Lower lobe of right lung (tissue), 2 donors: ENCODE data around the gene BEND5. TPM values are rescaled to one million over a fixed set of nuclear protein-coding genes. Genes with fewer than 3 reads are reported as not detected.

Experiments
- ATAC-seq, 2 donors: fragments of 200-7000 bp; cut with Tn5 transposase; one replicate each; pipeline ENCODE4 v1.9.1; 2020 to 2022; ENCODE audit warnings: mild to moderate bottlenecking in 2 of 2, moderate library complexity in 2 of 2
- DNase-seq: peaks from one replicate; pipeline ENCODE4 v3.0.0-alpha.2; 2020
- H3K27ac ChIP-seq: fragments of 200-600 bp; one replicate; pipeline ENCODE4 v1.8.0; 2022
- H3K27me3 ChIP-seq: fragments of 200-600 bp; one replicate; pipeline ENCODE4 v1.8.0; 2022; ENCODE audit warnings: low read depth
- H3K36me3 ChIP-seq: fragments of 200-600 bp; one replicate; pipeline ENCODE4 v1.8.0; 2022; ENCODE audit warnings: mild to moderate bottlenecking
- H3K4me1 ChIP-seq: fragments of 200-600 bp; one replicate; pipeline ENCODE4 v1.8.0; 2022
- H3K4me3 ChIP-seq: fragments of 200-600 bp; one replicate; pipeline ENCODE4 v1.8.0; 2022; ENCODE audit warnings: mild to moderate bottlenecking
- H3K9me3 ChIP-seq: fragments of 200-600 bp; one replicate; pipeline ENCODE4 v1.8.0; 2022
- intact Hi-C: fragments of 100-400 bp; cut with DNase I; formaldehyde crosslinking; loops from one replicate; pipeline ENCODE4 v1.11.0; 2022
- long read RNA-seq: library from polyadenylated mRNA; unstranded; transcript quantifications from one replicate; pipeline ENCODE4 v2.0.0, GENCODE V29; 2021
- total RNA-seq: library from RNA; stranded (reverse); fragmentation: NEBNext Ultra II Directional; extraction: Animal tissue kit (Norgen Biotek cat#: 25700); gene quantifications from one replicate; pipeline ENCODE4 v1.2.1, GENCODE V29; 2021
- TF ChIP-seq, protein P1 (sequence below): fragments of 200-600 bp; IDR thresholded peaks from one replicate; pipeline ENCODE4 v1.8.0; 2022; ENCODE audit warnings: antibody characterized with exemption, mild to moderate bottlenecking
- donor health status: DM: no; HTN: yes; CAD: no; lungs with severe emphysema.

The BEND5 gene, protein sequence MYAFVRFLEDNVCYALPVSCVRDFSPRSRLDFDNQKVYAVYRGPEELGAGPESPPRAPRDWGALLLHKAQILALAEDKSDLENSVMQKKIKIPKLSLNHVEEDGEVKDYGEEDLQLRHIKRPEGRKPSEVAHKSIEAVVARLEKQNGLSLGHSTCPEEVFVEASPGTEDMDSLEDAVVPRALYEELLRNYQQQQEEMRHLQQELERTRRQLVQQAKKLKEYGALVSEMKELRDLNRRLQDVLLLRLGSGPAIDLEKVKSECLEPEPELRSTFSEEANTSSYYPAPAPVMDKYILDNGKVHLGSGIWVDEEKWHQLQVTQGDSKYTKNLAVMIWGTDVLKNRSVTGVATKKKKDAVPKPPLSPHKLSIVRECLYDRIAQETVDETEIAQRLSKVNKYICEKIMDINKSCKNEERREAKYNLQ
- 4.3 TPM for total RNA-seq
- long read RNA-seq, partial matches to known transcripts: 4 of 6 reads
- long read RNA-seq, other reads (novel, unspliced or antisense): 1 of 6 reads

DNA sequence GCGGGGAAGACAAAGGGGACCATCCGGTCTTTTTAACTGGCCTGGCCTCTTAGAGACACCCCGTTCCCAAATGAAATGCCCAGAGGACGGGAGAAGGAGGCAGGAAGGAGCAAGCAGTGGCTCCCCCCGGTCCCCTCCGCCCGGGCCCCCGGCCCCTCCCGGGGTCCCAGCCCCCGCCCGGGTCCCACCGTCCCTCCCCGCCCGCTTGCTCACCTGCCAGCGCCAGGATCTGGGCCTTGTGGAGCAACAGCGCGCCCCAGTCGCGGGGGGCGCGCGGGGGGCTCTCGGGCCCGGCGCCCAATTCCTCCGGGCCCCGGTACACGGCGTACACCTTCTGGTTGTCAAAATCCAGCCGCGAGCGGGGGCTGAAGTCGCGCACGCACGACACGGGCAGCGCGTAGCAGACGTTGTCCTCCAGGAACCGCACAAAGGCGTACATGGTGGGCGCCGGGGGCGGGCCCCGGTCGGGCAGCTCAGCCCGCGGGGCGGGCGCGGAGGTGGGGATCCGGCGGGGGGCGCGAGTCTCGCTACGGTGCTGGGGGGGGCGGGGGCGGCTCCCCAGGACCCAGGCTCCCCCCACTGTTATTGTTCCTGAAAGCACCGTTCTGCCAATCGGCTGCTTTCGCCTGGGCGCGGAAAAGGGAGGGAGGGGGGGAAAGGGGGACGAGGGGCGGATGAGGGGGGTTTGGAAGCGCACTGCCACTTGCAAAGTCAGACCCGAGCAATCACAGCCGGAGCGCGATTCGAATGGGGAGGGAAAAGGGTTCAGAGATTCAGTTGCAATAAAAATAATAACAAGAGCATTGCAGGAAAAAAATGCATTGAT is at the start of gene BEND5:
Gene BEND5, minus strand, starts transcription at position 499 of the 826 bp plus-strand sequence. Its CDS starts 60 bp downstream, at position 439.
- intact Hi-C loops: no loop called here
- ATAC-seq (peak; percentile 73 to 82), DNase-seq (peak; percentile 61)
- Histone ChIP-seq H3K36me3 (no peaks in the 10 kb centered on the region), H3K4me3 (peak within 1 kb of the TSS; percentile 76), H3K27ac (peak within 1 kb of the TSS; percentile 81), H3K4me1 (peaks cover 20% of the 10 kb centered on the region), H3K27me3 (no peaks in the 10 kb centered on the region), H3K9me3 (no peaks in the 10 kb centered on the region)
- TF ChIP-seq, protein P1, sequence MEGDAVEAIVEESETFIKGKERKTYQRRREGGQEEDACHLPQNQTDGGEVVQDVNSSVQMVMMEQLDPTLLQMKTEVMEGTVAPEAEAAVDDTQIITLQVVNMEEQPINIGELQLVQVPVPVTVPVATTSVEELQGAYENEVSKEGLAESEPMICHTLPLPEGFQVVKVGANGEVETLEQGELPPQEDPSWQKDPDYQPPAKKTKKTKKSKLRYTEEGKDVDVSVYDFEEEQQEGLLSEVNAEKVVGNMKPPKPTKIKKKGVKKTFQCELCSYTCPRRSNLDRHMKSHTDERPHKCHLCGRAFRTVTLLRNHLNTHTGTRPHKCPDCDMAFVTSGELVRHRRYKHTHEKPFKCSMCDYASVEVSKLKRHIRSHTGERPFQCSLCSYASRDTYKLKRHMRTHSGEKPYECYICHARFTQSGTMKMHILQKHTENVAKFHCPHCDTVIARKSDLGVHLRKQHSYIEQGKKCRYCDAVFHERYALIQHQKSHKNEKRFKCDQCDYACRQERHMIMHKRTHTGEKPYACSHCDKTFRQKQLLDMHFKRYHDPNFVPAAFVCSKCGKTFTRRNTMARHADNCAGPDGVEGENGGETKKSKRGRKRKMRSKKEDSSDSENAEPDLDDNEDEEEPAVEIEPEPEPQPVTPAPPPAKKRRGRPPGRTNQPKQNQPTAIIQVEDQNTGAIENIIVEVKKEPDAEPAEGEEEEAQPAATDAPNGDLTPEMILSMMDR: no peak

DNA sequence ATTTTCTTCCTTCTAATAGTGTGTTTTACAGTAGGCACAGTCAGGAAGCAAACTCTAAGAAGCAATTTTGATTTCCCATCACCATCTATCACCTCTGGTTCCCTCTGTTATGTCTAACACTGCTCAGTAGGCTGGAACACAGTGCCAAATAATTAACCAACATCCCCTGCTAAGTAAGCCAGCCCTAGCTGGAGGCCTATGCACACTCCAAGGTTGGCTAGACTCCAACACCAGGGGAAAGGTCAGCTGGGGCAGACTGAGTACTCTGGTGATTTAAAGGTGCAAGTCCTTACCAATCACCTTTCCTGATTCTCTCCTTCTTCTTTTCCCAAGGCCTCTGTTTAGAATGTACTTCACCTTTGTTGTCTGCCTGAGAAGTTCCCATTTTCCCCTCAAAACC is 46.5 kb upstream of the BEND5 start:
- DNase-seq (no peak), ATAC-seq (peak; percentile 54 to 58)
- intact Hi-C loops: no loop called here
- Histone ChIP-seq H3K27ac (no peak overlapping the region), H3K9me3 (no peaks in the 10 kb centered on the region), H3K4me1 (no peaks in the 10 kb centered on the region), H3K4me3 (no peak overlapping the region), H3K36me3 (no peaks in the 10 kb centered on the region), H3K27me3 (no peaks in the 10 kb centered on the region)
- TF ChIP-seq, protein P1: no peak

DNA sequence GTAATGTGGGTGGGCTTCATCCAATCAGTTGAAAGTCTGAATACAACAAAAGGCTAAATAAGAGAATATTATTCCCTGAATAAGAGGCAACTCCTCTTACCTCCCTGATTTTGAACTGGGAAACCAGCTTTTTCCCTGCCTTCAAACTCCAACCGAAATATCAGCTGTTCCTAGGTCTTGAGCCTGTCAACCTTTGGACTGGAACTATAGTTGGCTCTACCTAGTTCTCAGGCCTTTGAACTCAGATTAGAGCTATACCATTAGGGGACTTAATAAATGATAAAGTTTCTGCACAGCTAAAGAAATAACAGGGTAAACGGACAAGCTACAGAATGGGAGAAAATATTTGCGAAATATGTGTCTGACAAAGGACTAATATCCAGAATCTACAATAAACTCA is 43.8 kb upstream of the BEND5 start:
- no peak overlapping the region for H3K27ac ChIP-seq
- no peak for DNase-seq
- ATAC-seq: no peak
- H3K27me3 ChIP-seq: no peaks in the 10 kb centered on the region
- H3K36me3 ChIP-seq: no peaks in the 10 kb centered on the region
- H3K9me3 ChIP-seq: no peaks in the 10 kb centered on the region
- H3K4me1 ChIP-seq: no peaks in the 10 kb centered on the region
- no peak overlapping the region for H3K4me3 ChIP-seq
- TF ChIP-seq, protein P1: no peak
- intact Hi-C loops: no loop called here

DNA sequence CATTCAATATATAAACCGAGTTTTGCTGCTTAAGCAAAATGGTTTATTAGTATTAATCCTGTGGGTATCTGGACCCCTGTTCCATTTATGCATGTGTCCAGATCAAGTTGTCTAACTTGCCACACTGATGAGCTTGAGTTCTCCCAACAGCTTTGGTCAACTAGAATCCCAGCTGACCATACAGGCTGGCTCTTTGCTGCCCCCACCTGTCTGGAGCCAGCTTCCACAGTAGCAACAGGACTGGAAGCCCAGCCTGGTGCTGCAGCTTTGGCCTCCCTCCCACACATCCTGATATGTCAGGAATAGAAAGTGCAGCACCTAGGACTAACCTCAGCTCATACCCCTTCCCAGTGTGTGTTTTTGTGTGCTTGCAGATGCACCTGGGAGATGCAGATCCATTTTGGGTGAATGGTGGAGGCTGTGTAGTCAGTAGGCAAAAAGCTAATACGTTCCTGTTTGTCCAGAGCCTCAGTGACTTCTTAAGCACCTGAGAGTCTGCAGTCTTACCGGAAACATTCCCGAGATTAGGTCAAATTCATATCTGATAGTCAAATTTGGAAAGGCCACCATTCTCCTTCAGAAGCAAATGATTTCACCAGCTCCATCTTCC is 40.9 kb upstream of the BEND5 start:
- Histone ChIP-seq H3K27me3 (no peaks in the 10 kb centered on the region), H3K9me3 (no peaks in the 10 kb centered on the region), H3K4me1 (no peaks in the 10 kb centered on the region), H3K27ac (no peak overlapping the region), H3K36me3 (no peaks in the 10 kb centered on the region), H3K4me3 (no peak overlapping the region)
- TF ChIP-seq, protein P1: peak; percentile 74
- intact Hi-C loops: no loop called here
- ATAC-seq (peak; percentile 72 to 81), DNase-seq (peak; percentile 63)

DNA sequence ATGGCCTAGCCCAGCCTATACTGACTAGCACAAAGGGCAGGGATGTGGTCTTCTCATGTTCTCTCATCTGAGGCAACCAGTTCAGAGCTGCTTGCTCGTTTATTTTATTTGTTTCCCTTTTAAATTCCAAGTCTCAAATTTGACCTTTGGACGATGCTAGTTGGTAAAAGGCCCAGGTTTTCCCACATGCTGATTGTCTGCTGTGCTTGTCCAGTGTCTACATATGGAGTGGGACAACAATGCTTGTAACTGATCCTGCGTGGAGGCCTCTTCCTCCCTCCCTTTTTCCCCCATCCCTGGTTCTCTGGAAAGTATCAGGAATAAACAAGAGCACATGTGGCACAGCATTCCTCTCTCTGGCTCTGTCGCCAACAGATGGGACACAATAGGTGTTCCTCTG is 34.0 kb upstream of the BEND5 start:
- Histone ChIP-seq H3K36me3 (no peaks in the 10 kb centered on the region), H3K9me3 (no peaks in the 10 kb centered on the region), H3K4me1 (no peaks in the 10 kb centered on the region), H3K4me3 (no peak overlapping the region), H3K27ac (no peak overlapping the region), H3K27me3 (no peaks in the 10 kb centered on the region)
- DNase-seq (no peak), ATAC-seq (no peak)
- intact Hi-C loops: no loop called here
- TF ChIP-seq, protein P1: no peak
